ENCODE results near the gene HHLA2. TPM values are rescaled to one million over a fixed set of nuclear protein-coding genes. Genes with fewer than 3 reads are reported as not detected.
"Not testable (repeated sequence)": the region's sequence is repeated elsewhere in the genome, so short reads cannot be mapped to it uniquely, and the experiment has no call there.

Gene HHLA2
- not detected in 2 replicates for total RNA-seq (2014; rRNA removed; shearing (Covaris generic))

GRCh38 chr3:108296239-108296638 lies at the start of gene HHLA2:
Gene HHLA2 (plus strand): TSS chr3:108296548. CDS start chr3:108351814, 55,266 bp downstream.
- no peak for DNase-seq (ENCODE audit: low read depth)

- DNase-seq (ENCODE audit: low read depth): peak; percentile 60
Measured at GRCh38 chr3:108250626-108251025, 45.7 kb upstream of the HHLA2 start.

GRCh38 chr3:108251265-108251664 lies 45.1 kb upstream of the HHLA2 start:
- DNase-seq (ENCODE audit: low read depth): no peak

GRCh38 chr3:108251844-108252243 lies 44.5 kb upstream of the HHLA2 start:
- no peak for DNase-seq (ENCODE audit: low read depth)

GRCh38 chr3:108255131-108255530 lies 41.2 kb upstream of the HHLA2 start:
- DNase-seq (ENCODE audit: low read depth): no peak

GRCh38 chr3:108264534-108265298 lies 31.6 kb upstream of the HHLA2 start:
- not testable (repeated sequence) for DNase-seq (ENCODE audit: low read depth)

- DNase-seq (ENCODE audit: low read depth): not testable (repeated sequence)
Measured at GRCh38 chr3:108268235-108268634, 28.1 kb upstream of the HHLA2 start.

- DNase-seq (ENCODE audit: low read depth): no peak
Measured at GRCh38 chr3:108271626-108272025, 24.7 kb upstream of the HHLA2 start.

GRCh38 chr3:108279066-108279465 lies 17.3 kb upstream of the HHLA2 start:
- DNase-seq (ENCODE audit: low read depth): not testable (repeated sequence)

- DNase-seq (ENCODE audit: low read depth): no peak
Measured at GRCh38 chr3:108280476-108280875, 15.9 kb upstream of the HHLA2 start.

GRCh38 chr3:108281670-108282069 lies 14.7 kb upstream of the HHLA2 start:
- DNase-seq (ENCODE audit: low read depth): no peak

- DNase-seq (ENCODE audit: low read depth): no peak
Measured at GRCh38 chr3:108283006-108283405, 13.3 kb upstream of the HHLA2 start.

GRCh38 chr3:108283989-108284388 lies 12.4 kb upstream of the HHLA2 start:
- no peak for DNase-seq (ENCODE audit: low read depth)

GRCh38 chr3:108285176-108285575 lies 11.2 kb upstream of the HHLA2 start:
- no peak for DNase-seq (ENCODE audit: low read depth)

GRCh38 chr3:108287146-108287545 lies 9.2 kb upstream of the HHLA2 start:
- DNase-seq (ENCODE audit: low read depth): no peak

- DNase-seq (ENCODE audit: low read depth): not testable (repeated sequence)
Measured at GRCh38 chr3:108288193-108288592, 8.2 kb upstream of the HHLA2 start.

- DNase-seq (ENCODE audit: low read depth): no peak
Measured at GRCh38 chr3:108289159-108289558, 7.2 kb upstream of the HHLA2 start.

- DNase-seq (ENCODE audit: low read depth): no peak
Measured at GRCh38 chr3:108292450-108292849, 3.9 kb upstream of the HHLA2 start.

- no peak for DNase-seq (ENCODE audit: low read depth)
Measured at GRCh38 chr3:108292905-108293328, 3.4 kb upstream of the HHLA2 start.

GRCh38 chr3:108293858-108294257 lies 2.5 kb upstream of the HHLA2 start:
- no peak for DNase-seq (ENCODE audit: low read depth)

GRCh38 chr3:108295421-108296175 lies 750 bp upstream of the HHLA2 start:
- DNase-seq (ENCODE audit: low read depth): no peak

GRCh38 chr3:108297647-108298046 lies 1.3 kb downstream of the HHLA2 start:
- peak; percentile 25 for DNase-seq (ENCODE audit: low read depth)

- no peak for DNase-seq (ENCODE audit: low read depth)
Measured at GRCh38 chr3:108298056-108298455, 1.7 kb downstream of the HHLA2 start.

Measured in M059J (cell line).